Measurements from ENCODE around the gene CFAP54. TPM values are rescaled to one million over a fixed set of nuclear protein-coding genes. Genes with fewer than 3 reads are reported as not detected.

CFAP54 gene
- total and polyA plus RNA-seq, 2 donors (not counting 3 experiments of a cell fraction or from before 2014, with no cell fraction given): 3.6 to 26.9 TPM

DNA sequence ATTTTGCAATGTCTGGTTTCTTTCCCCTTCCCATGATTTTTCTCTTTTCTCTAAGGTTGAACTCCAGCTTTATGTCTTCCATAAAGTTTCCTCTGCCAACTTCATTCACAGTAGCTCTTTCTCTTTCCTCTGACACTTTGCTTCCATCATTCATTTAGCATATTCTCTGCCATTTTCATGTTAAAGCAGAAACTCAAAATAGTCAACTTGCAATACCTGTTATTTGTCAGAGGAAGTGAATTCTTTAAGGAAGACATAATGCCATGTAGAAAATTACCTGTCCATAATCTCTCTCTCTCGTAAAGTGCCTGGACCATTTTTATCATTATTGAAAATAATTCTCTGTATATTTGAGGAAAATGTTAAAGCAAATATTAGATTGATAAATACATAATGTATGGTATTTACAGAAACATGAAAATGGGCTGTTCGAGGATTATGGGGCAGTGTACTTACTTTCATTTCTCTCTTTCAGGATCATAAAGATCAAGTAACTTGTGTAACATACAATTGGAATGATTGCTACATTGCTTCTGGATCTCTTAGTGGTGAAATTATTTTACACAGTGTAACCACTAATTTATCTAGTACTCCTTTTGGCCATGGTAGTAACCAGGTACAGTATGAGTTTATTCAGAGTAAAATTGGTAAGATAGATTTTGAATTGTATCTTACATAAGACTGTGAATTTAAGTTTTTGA is 430.3 kb downstream of the CFAP54 start:
- Histone ChIP-seq H3K4me2 (ENCODE audit: insufficient read depth, low read length) (no peak overlapping the region), H3K79me2 (ENCODE audit: control insufficient read depth, insufficient read depth, low read length) (peaks cover 12% of the 10 kb centered on the region), H3K9ac (replicated peaks; ENCODE audit: extremely low read depth, insufficient read depth, low read length) (no peak overlapping the region), H3K9me3 (replicated peaks; ENCODE audit: control insufficient read depth, insufficient read depth, low read length) (no peaks in the 10 kb centered on the region), H3K36me3 (ENCODE audit: control insufficient read depth in 2 of 2, extremely low read depth in 1 of 2, insufficient read depth in 2 of 2, low read length in 2 of 2) (no peaks in the 10 kb centered on the region), H3K4me1 (ENCODE audit: control insufficient read depth, extremely low read depth, insufficient read depth, low read length) (no peaks in the 10 kb centered on the region), H2AFZ (ENCODE audit: low read depth, low read length) (no peak overlapping the region), H3K27ac (ENCODE audit: insufficient read depth, low read depth, low read length) (no peak overlapping the region), H3K9me1 (replicated peaks; ENCODE audit: control insufficient read depth, extremely low read depth, insufficient read depth, low read length) (no peaks in the 10 kb centered on the region), H3K4me3 (replicated peaks in 1 of 3; ENCODE audit: insufficient read depth in 1 of 3, low read depth in 1 of 3, low read length in 3 of 3) (no peak overlapping the region), H3K27me3 (ENCODE audit: control insufficient read depth in 2 of 2, insufficient read depth in 2 of 2, low read length in 2 of 2) (no peaks in the 10 kb centered on the region), H4K20me1 (replicated peaks; ENCODE audit: control insufficient read depth, extremely low read depth, insufficient read depth, low read length) (no peaks in the 10 kb centered on the region)
- dilution Hi-C loops (cut with MboI; ENCODE audit: extremely low pct_ligation_motif_present, low sequenced_read_pairs): no loop called here
- FAIRE-seq (no peak), DNase-seq (ENCODE audit: low read depth, low spot score) (no peak)
- BruUV-seq (replicated peaks): no TSS peak
- CTCF ChIA-PET: interaction anchor here (1.2 kb wide), 1 partner anchor 20 kb away, joined by 3 read pairs; no protein-coding TSS in a partner anchor
- TF ChIP-seq, protein P1, sequence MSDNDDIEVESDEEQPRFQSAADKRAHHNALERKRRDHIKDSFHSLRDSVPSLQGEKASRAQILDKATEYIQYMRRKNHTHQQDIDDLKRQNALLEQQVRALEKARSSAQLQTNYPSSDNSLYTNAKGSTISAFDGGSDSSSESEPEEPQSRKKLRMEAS (IDR thresholded peaks at IDR 0.05; ENCODE audit: insufficient read depth, insufficient read length): no peak
- TF ChIP-seq POLR2A (IDR thresholded peaks at IDR 0.05; ENCODE audit: low read depth, low read length): no peak
- no peak for TF ChIP-seq JUN (IDR thresholded peaks at IDR 0.05; ENCODE audit: borderline replicate concordance, insufficient read depth, insufficient read length, low read depth)
- no peak for TF ChIP-seq EZH2 (IDR thresholded peaks at IDR 0.05; ENCODE audit: borderline replicate concordance, low read depth, low read length, severe bottlenecking)
- no peak for TF ChIP-seq POLR2AphosphoS5 (IDR thresholded peaks at IDR 0.05; ENCODE audit: insufficient read depth, low read depth, low read length)
- TF ChIP-seq, protein P2, sequence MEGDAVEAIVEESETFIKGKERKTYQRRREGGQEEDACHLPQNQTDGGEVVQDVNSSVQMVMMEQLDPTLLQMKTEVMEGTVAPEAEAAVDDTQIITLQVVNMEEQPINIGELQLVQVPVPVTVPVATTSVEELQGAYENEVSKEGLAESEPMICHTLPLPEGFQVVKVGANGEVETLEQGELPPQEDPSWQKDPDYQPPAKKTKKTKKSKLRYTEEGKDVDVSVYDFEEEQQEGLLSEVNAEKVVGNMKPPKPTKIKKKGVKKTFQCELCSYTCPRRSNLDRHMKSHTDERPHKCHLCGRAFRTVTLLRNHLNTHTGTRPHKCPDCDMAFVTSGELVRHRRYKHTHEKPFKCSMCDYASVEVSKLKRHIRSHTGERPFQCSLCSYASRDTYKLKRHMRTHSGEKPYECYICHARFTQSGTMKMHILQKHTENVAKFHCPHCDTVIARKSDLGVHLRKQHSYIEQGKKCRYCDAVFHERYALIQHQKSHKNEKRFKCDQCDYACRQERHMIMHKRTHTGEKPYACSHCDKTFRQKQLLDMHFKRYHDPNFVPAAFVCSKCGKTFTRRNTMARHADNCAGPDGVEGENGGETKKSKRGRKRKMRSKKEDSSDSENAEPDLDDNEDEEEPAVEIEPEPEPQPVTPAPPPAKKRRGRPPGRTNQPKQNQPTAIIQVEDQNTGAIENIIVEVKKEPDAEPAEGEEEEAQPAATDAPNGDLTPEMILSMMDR (IDR thresholded peaks at IDR 0.05; ENCODE audit: extremely low read depth in 1 of 2, insufficient read depth in 1 of 2, low read depth in 1 of 2, low read length in 2 of 2): no peak
- TF ChIP-seq FOS (IDR thresholded peaks at IDR 0.05; ENCODE audit: borderline replicate concordance, insufficient read depth, low read length): no peak
- no peak for TF ChIP-seq MYC (IDR thresholded peaks at IDR 0.05; ENCODE audit: low read depth, low read length)
- TF ChIP-seq GATA2 (IDR thresholded peaks at IDR 0.05; ENCODE audit: insufficient read depth, insufficient read length, low read depth, low read length): no peak
- POLR2A ChIA-PET: no interaction called here
- intact Hi-C loops (cut with micrococcal nuclease): no loop called here

Other genes starting within 250 kb of the CFAP54 start
- gene CDK17, start 89.1 kb upstream of the CFAP54 start, total RNA-seq: 176 and 193 TPM in 2 replicates
- gene CDK17, start 89.1 kb upstream of the CFAP54 start, polyA plus RNA-seq: 53.6 and 61.1 TPM in 2 replicates

Measured in endothelial cell of umbilical vein (primary cell).